ENCODE results near the gene TNRC6A. TPM values are rescaled to one million over a fixed set of nuclear protein-coding genes. Genes with fewer than 3 reads are reported as not detected.

The TNRC6A gene
- total and polyA plus RNA-seq, 2 of the 13 experiments (the other 11 are each of a cell fraction or from before 2014, with no cell fraction given), result 30.9 to 43.6 TPM

DNA sequence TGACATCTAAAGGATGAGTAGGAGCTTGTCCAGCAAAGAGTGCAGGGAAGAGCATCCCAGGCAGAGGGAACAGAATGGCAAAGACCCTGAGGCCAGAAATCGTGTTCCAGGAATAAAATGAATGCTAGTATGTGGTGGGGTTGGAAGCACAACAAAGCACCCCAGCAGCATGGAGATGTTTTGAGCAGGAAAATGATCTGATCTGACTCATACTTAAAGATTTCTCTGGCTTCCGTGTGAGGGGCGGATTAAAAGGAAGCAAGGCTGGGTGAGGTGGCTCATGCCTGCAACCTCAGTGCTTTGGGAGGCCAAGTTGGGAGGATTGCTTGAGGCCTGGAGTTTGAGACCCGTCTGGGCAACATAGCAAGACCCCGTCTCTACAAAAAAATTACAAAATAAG, 118.6 kb downstream of the TNRC6A start:
- no peaks in the 10 kb centered on the region for H3K79me2 ChIP-seq (ENCODE audit: insufficient read depth, low read length)
- ChIA-PET CTCF (ENCODE audit: low intra/inter-chr PET ratio, low total read pairs) (no interaction called here), POLR2A (no interaction called here)
- FAIRE-seq, result no peak
- WGBS (ENCODE audit: low lambda C conversion rate), result 78% methylated on average over 5 of the region's 5 CpGs
- intact Hi-C loops (cut with micrococcal nuclease; ENCODE audit: unreplicated experiment) (no loop called here), in situ Hi-C loops (cut with HindIII; ENCODE audit: extremely low pct_ligation_motif_present, low pct_unique_long_range_greater_than_20kb) (no loop called here)
- H3K9ac ChIP-seq (ENCODE audit: insufficient read depth, low read depth, low read length), result no peak overlapping the region
- no peak for DNase-seq (ENCODE audit: low spot score)
- no peaks in the 10 kb centered on the region for H3K27me3 ChIP-seq (ENCODE audit: control insufficient read depth in 1 of 2, insufficient read depth in 2 of 2, low read length in 2 of 2)
- no peaks in the 10 kb centered on the region for H3K36me3 ChIP-seq (replicated peaks in 1 of 2; ENCODE audit: control insufficient read depth in 1 of 2, insufficient read depth in 2 of 2, low read length in 2 of 2)
- no peak overlapping the region for H3K27ac ChIP-seq (ENCODE audit: extremely low read length, insufficient read depth, low read length)
- ATAC-seq, result no peak
- no peak overlapping the region for H3K4me2 ChIP-seq (ENCODE audit: low read depth, low read length)
- H4K20me1 ChIP-seq (ENCODE audit: insufficient read depth, low read length), result no peaks in the 10 kb centered on the region
- H2AFZ ChIP-seq (ENCODE audit: low read length), result no peak overlapping the region
- H3K4me3 ChIP-seq (replicated peaks in 1 of 3; ENCODE audit: insufficient read depth in 1 of 3, low read depth in 2 of 3, low read length in 3 of 3), result no peak overlapping the region
- TF ChIP-seq NCOA2 (CRISPR knock-in tag; IDR thresholded peaks at IDR 0.05) (no peak), MBD4 (IDR thresholded peaks at IDR 0.05; ENCODE audit: borderline replicate concordance, low read length) (no peak), RORA (CRISPR knock-in tag; IDR thresholded peaks at IDR 0.05) (no peak), MTF2 (CRISPR knock-in tag; IDR thresholded peaks at IDR 0.05; ENCODE audit: borderline replicate concordance) (no peak), KLF9 (CRISPR knock-in tag; IDR thresholded peaks at IDR 0.05; ENCODE audit: low read depth) (no peak), ZNF546 (CRISPR knock-in tag; conservative IDR thresholded peaks at IDR 0.05) (no peak), ZMYM3 (CRISPR knock-in tag; IDR thresholded peaks at IDR 0.05) (no peak), HES4 (CRISPR knock-in tag; IDR thresholded peaks at IDR 0.05; ENCODE audit: borderline replicate concordance) (no peak), RAD21 (CRISPR knock-in tag; IDR thresholded peaks at IDR 0.05) (no peak), ZNF564 (CRISPR knock-in tag; IDR thresholded peaks at IDR 0.05) (no peak), SMAD1 (CRISPR knock-in tag; IDR thresholded peaks at IDR 0.05; ENCODE audit: borderline replicate concordance, low read depth) (no peak), AGO1 (IDR thresholded peaks at IDR 0.05; ENCODE audit: low read depth, low read length, poor library complexity, severe bottlenecking) (no peak), ZNF33A (CRISPR knock-in tag; IDR thresholded peaks at IDR 0.05; ENCODE audit: borderline replicate concordance) (no peak), TSC22D2 (CRISPR knock-in tag; IDR thresholded peaks at IDR 0.05; ENCODE audit: borderline replicate concordance) (no peak), ZNF224 (CRISPR knock-in tag; IDR thresholded peaks at IDR 0.05) (no peak)
- TF ChIP-seq, protein P1, sequence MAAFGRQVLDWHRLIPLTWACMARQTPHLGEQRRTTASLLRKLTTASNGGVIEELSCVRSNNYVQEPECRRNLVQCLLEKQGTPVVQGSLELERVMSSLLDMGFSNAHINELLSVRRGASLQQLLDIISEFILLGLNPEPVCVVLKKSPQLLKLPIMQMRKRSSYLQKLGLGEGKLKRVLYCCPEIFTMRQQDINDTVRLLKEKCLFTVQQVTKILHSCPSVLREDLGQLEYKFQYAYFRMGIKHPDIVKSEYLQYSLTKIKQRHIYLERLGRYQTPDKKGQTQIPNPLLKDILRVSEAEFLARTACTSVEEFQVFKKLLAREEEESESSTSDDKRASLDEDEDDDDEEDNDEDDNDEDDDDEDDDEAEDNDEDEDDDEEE (CRISPR knock-in tag; IDR thresholded peaks at IDR 0.05), result no peak
- TF ChIP-seq, protein P2, sequence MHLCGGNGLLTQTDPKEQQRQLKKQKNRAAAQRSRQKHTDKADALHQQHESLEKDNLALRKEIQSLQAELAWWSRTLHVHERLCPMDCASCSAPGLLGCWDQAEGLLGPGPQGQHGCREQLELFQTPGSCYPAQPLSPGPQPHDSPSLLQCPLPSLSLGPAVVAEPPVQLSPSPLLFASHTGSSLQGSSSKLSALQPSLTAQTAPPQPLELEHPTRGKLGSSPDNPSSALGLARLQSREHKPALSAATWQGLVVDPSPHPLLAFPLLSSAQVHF (CRISPR knock-in tag; IDR thresholded peaks at IDR 0.05), result no peak
- TF ChIP-seq, protein P3, sequence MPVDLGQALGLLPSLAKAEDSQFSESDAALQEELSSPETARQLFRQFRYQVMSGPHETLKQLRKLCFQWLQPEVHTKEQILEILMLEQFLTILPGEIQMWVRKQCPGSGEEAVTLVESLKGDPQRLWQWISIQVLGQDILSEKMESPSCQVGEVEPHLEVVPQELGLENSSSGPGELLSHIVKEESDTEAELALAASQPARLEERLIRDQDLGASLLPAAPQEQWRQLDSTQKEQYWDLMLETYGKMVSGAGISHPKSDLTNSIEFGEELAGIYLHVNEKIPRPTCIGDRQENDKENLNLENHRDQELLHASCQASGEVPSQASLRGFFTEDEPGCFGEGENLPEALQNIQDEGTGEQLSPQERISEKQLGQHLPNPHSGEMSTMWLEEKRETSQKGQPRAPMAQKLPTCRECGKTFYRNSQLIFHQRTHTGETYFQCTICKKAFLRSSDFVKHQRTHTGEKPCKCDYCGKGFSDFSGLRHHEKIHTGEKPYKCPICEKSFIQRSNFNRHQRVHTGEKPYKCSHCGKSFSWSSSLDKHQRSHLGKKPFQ (CRISPR knock-in tag; IDR thresholded peaks at IDR 0.05; ENCODE audit: insufficient replicate concordance), result no peak
- BruUV-seq (replicated peaks), result no TSS peak
- peaks cover 37% of the 10 kb centered on the region for H3K4me1 ChIP-seq (ENCODE audit: insufficient read depth, low read length)
- no peaks in the 10 kb centered on the region for H3K9me3 ChIP-seq (ENCODE audit: low read length)
